Hepatocyte (in vitro differentiated cells): ENCODE data around the gene SOWAHA.

ENCODE experiments used
- EZH2 ChIP-seq: fragments of 200-600 bp; sonication (generic); IDR thresholded peaks from 2 replicates; pipeline ENCODE4 v1.6.1; 2016; ENCODE audit warnings: antibody characterized with exemption, mild to moderate bottlenecking, borderline replicate concordance
- EZH2phosphoT487 ChIP-seq: fragments of 200-600 bp; sonication (generic); IDR thresholded peaks from one replicate; pipeline ENCODE4 v1.6.1; 2018; ENCODE audit warnings: antibody characterized with exemption, mild to moderate bottlenecking, low read depth, moderate library complexity; ENCODE audit not compliant: unreplicated experiment, severe bottlenecking
- TF ChIP-seq, protein P1 (sequence below): fragments of 200-600 bp; sonication (generic); IDR thresholded peaks from 2 replicates; pipeline ENCODE4 v1.5.1; 2016; ENCODE audit warnings: antibody characterized with exemption, mild to moderate bottlenecking; ENCODE audit not compliant: poor library complexity

DNA sequence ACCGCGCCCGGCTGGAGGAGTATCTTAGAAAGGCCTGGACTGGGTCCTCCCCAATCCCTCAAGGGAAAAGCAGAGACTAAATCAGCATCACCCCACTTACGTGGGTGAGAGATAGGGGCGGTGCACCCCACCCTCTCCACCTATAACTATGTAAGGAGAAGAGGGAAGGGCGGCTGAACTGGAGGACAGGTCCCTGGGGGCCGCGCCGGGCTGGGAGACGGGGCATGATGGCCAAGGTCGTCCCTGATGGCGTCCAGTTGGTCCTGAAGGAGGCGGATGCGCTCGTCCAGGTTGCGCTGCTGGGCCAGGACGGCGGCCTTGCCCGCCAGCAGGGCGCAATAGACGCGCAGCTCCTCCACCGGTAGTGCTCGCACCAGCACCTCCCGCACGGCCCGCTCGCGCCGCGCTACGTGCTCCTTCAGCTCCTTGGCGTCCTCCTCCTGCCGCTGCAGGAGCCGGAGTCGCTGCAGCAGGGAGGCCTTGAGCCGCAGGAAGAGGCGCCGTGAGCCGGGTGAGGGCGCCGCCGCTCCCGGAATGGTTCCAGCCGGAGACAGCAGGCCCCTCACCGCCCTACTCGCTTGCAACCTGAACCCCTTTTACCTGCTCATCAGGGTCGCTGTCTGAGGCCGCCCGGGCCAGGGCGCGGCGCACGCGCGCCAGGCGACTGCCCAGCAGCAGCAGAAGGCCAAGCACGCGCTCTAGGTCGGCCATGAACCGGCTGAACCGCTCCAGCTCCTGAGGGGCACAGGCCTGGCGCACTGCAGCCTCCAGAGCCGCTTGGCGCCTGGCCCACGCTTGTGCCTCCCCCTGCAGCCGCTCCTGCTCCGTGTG, 9.8 kb downstream of the SOWAHA start:
- TF ChIP-seq, protein P1, sequence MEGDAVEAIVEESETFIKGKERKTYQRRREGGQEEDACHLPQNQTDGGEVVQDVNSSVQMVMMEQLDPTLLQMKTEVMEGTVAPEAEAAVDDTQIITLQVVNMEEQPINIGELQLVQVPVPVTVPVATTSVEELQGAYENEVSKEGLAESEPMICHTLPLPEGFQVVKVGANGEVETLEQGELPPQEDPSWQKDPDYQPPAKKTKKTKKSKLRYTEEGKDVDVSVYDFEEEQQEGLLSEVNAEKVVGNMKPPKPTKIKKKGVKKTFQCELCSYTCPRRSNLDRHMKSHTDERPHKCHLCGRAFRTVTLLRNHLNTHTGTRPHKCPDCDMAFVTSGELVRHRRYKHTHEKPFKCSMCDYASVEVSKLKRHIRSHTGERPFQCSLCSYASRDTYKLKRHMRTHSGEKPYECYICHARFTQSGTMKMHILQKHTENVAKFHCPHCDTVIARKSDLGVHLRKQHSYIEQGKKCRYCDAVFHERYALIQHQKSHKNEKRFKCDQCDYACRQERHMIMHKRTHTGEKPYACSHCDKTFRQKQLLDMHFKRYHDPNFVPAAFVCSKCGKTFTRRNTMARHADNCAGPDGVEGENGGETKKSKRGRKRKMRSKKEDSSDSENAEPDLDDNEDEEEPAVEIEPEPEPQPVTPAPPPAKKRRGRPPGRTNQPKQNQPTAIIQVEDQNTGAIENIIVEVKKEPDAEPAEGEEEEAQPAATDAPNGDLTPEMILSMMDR = peak; percentile 10
- no peak for TF ChIP-seq EZH2
- TF ChIP-seq EZH2phosphoT487 = no peak
